NT2/D1 (cell line): ENCODE data around the gene GFOD2.
"Not testable (repeated sequence)": the region's sequence is repeated elsewhere in the genome, so short reads cannot be mapped to it uniquely, and the experiment has no call there.

Source experiments
- DNase-seq: peaks from one replicate; pipeline ENCODE4 v3.0.0-alpha.2; 2011; ENCODE audit warnings: low read depth, low spot score
- H3K27me3 ChIP-seq: 2 replicates; pipeline ENCODE4 v1.6.0; 2011; ENCODE audit warnings: mild to moderate bottlenecking; ENCODE audit not compliant: insufficient read length, insufficient read depth
- H3K36me3 ChIP-seq: 2 replicates; pipeline ENCODE4 v1.6.1; 2011; ENCODE audit warnings: mild to moderate bottlenecking, low read length, mixed read lengths; ENCODE audit not compliant: insufficient read depth, insufficient read length
- H3K4me1 ChIP-seq: 2 replicates; pipeline ENCODE4 v1.5.1; 2011; ENCODE audit not compliant: insufficient read depth, insufficient read length
- H3K4me3 ChIP-seq: 2 replicates; pipeline ENCODE4 v1.5.1; 2011; ENCODE audit warnings: low read depth; ENCODE audit not compliant: insufficient read length
- H3K9ac ChIP-seq: 2 replicates; pipeline ENCODE4 v1.6.0; 2011; ENCODE audit warnings: low read depth; ENCODE audit not compliant: insufficient read length
- H3K9me3 ChIP-seq: 2 replicates; pipeline ENCODE4 v1.5.1; 2011; ENCODE audit warnings: mild to moderate bottlenecking, low read length; ENCODE audit not compliant: insufficient read depth
- SUZ12 ChIP-seq: IDR thresholded peaks from 2 replicates; pipeline ENCODE4 v1.6.1; 2011; ENCODE audit not compliant: insufficient read length, insufficient read depth; ENCODE audit errors: extremely low read depth
- YY1 ChIP-seq: IDR thresholded peaks from 2 replicates; pipeline ENCODE4 v1.6.1; 2011; ENCODE audit not compliant: insufficient read length, insufficient read depth
- ZNF274 ChIP-seq: IDR thresholded peaks from 2 replicates; pipeline ENCODE4 v1.6.1; 2011; ENCODE audit warnings: mild to moderate bottlenecking, low read depth, low read length

Gene GFOD2

DNA sequence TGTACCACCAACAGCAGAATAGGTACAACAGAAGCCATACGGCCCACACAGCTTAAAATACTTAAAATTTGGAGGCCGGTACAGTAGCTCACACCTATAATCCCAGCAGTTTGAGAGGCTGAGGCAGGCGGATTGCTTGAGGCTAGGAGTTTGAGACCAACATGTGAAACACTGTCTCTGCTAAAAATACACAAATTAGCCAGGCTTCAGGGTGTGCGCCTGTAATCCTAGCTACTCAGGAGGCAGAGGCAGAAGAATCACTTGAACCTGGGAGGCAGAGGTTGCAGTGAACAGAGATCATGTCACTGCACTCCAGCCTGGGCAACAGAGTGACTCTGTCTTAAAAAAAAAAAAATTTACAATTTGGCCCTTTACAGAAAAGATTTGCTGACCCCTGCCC lies 17.0 kb downstream of the GFOD2 start:
- DNase-seq: no peak
- H3K4me3 ChIP-seq: no peak overlapping the region
- no peaks in the 10 kb centered on the region for H3K27me3 ChIP-seq
- no peak overlapping the region for H3K9ac ChIP-seq
- peaks cover 17% of the 10 kb centered on the region for H3K36me3 ChIP-seq
- no peak for TF ChIP-seq YY1
- TF ChIP-seq ZNF274: no peak
- no peak for TF ChIP-seq SUZ12
- H3K4me1 ChIP-seq: no peaks in the 10 kb centered on the region
- H3K9me3 ChIP-seq: peaks cover 13% of the 10 kb centered on the region; the same call in 1 of the 2 replicates

DNA sequence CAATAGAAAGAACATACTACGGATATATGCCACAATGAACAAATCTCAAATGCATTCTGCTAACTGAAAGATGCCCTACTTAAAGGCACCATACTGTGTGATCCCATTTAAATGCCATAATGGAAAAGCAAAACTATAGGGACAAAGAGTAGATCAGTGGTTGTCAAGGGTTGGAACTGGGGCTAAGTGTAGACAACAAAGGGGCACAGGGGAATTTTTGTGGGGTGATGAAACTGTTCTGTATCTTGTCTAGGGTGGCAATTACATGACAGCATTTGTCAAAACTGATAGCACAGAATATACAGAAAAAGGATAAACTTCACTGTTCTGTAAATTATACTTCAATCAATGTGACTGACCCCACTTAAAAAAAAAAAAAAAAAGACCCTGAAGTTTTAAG lies 17.7 kb downstream of the GFOD2 start:
- no peak overlapping the region for H3K9ac ChIP-seq
- H3K4me1 ChIP-seq: no peaks in the 10 kb centered on the region
- H3K4me3 ChIP-seq: no peak overlapping the region
- no peaks in the 10 kb centered on the region for H3K27me3 ChIP-seq
- no peak for TF ChIP-seq SUZ12
- no peak for TF ChIP-seq YY1
- no peak for TF ChIP-seq ZNF274
- no peak for DNase-seq
- peaks cover 17% of the 10 kb centered on the region for H3K36me3 ChIP-seq
- H3K9me3 ChIP-seq: peaks cover 13% of the 10 kb centered on the region; the same call in 1 of the 2 replicates

DNA sequence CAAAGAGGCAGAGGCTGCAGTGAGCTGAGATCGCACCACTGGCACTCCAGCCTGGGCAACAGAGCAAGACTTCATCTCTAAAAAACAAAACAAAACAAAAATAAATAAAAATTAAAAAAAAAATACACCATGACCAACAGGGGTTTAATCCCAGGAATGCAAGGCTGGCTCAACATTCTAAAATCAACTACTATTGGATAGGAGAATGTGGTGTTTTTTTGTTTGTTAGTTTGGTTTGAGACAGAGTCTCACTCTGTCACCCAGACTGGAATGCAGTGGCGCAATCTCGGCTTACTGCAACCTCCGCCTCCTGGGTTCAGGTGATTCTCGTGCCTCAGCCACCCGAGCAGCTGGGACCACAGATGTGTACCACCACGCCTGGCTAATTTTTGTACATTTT lies 19.9 kb downstream of the GFOD2 start:
- no peak for DNase-seq
- H3K9ac ChIP-seq: no peak overlapping the region
- no peak overlapping the region for H3K4me3 ChIP-seq
- H3K9me3 ChIP-seq: peaks cover 13% of the 10 kb centered on the region; the same call in 1 of the 2 replicates
- no peaks in the 10 kb centered on the region for H3K27me3 ChIP-seq
- TF ChIP-seq YY1: no peak
- no peak for TF ChIP-seq ZNF274
- TF ChIP-seq SUZ12: no peak
- H3K4me1 ChIP-seq: no peaks in the 10 kb centered on the region
- peaks cover 13% of the 10 kb centered on the region for H3K36me3 ChIP-seq

DNA sequence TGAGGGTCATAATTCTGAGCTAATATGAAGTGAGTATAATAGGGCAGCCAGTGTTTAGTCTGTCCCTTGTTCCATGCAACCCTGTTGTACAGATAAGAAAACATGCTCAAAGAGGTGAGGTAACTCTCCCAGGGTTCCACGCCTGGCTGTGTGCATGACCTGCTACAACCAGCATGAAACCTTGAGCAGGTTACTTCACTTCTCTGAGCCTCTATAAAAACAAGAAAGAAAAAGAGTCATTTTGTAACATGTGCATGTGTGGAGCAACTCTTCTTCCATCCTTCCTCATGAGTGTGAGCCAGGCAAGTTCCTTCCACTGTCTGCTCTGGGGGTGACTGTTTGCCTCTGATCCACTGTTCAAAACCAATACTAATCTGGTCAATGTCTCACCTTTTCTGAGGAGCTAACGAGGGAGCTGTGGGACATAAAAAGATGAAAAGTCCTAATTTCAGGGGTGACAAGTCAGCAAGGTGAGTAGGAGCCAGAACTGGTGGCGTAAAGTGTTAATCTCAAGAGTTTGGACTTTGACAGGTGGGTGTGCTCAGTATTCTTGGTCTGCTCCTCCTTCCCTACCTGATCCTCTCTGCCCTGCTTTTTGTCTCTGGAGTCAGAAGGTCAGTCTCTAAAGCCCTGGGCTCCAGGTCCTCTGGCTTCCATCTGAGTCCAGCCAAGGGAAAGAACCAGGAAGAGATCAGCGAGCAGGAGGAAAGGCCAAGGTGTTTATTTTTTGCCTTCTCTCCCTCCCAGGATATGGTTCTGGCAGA lies 21.5 kb downstream of the GFOD2 start:
- Histone ChIP-seq H3K9me3 (peaks cover 13% of the 10 kb centered on the region; the same call in 1 of the 2 replicates), H3K4me1 (no peaks in the 10 kb centered on the region), H3K9ac (no peak overlapping the region), H3K27me3 (no peaks in the 10 kb centered on the region), H3K4me3 (no peak overlapping the region), H3K36me3 (peaks cover 13% of the 10 kb centered on the region)
- no peak for DNase-seq
- TF ChIP-seq YY1 (no peak), SUZ12 (no peak), ZNF274 (no peak)

DNA sequence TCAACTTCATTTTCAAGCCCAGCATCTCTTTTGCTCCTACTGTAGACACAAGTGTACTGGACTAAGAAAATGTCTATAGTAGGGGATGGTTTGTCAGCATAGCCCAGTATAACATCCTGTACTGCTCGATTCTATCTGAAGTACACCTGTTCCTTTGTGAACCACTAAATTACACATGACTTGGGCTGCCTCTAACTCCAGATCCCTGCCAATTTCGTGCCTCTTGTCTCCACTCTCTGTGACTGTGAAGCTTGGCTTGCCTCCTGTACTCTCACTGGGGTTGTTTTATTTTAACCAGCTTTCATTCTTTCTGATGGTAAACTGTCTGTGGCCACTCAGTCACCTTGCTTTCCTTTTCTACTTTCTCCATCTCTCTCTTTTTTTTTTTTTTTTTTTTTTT lies 24.5 kb downstream of the GFOD2 start:
- no peak overlapping the region for H3K9ac ChIP-seq
- no peak for TF ChIP-seq YY1
- TF ChIP-seq ZNF274: no peak
- no peak for TF ChIP-seq SUZ12
- no peaks in the 10 kb centered on the region for H3K4me1 ChIP-seq
- H3K36me3 ChIP-seq: peaks cover 13% of the 10 kb centered on the region
- no peak overlapping the region for H3K4me3 ChIP-seq
- H3K27me3 ChIP-seq: no peaks in the 10 kb centered on the region
- H3K9me3 ChIP-seq: peaks cover 8% of the 10 kb centered on the region; the same call in 1 of the 2 replicates
- DNase-seq: no peak

DNA sequence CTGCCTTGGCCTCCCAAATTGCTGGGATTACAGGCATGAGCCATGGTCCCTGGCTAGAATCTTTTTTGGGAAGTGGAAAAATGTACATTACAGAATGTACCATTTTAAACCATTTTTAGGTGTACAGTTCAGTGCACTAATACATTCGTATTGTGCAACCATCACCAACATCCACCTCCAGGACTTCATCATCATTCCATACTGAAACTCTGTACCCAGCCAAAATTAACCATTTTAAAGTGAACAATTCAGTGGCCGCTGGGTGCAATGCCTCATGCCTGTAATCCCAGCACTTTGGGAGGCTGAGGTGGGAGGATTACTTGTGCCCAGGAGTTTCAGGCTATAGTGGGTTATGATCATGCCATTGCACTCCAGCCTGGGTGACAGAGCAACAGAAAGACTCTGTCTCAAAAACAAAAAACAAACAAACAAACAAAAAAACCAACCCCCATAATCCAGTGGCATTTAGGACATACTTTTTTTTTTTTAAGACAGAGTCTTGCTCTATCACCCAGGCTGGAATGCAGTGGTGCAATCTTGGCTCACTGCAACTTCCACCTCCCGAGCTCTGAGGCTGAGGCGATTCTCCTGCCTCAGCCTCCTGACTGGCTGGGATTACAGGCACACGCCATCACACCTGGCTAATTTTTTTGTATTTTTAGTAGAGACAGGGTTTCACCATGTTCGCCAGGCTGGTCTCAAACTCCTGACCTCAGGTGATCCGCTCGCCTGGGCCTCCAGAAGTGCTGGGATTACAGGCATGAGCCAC lies 25.4 kb downstream of the GFOD2 start:
- H3K27me3 ChIP-seq, H3K4me1 ChIP-seq, DNase-seq: not testable (repeated sequence)

DNA sequence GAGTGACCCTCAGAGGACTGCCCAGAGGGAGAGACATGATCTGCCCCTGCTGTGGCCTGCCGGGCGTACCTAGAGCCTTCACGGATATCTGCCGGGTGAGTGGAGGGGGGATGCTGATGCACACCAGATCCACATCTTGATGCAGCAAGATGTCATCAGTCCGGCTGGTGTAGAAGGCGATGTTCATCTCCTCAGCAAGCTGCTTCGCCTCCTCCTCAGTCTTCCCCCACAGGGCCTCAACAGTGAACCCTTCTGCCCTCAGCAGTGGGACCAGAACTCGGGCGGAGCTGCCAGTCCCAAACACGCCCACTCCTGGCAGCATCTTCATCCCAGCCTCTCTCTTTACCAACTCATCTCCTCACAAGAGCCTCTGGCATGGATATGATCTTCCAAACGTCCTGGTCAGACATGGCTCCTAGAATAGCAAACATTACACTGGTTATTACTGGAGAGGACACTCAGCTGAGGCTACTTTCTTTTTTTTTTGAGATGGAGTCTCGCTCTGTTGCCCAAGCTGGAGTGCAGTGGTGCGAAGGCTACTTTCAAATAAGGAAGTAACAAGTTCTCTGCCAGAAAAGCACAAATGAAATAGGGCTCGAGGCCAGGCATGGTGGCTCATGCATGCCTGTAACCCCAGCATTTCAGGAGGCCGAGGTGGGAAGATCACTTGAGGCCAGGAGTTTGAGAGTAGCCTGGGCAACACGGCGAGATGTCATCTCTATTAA lies 33.6 kb downstream of the GFOD2 start:
- TF ChIP-seq YY1: no peak
- no peak for TF ChIP-seq ZNF274
- TF ChIP-seq SUZ12: no peak
- Histone ChIP-seq H3K4me3 (no peak overlapping the region), H3K36me3 (peaks cover 34% of the 10 kb centered on the region), H3K9ac (no peak overlapping the region), H3K27me3 (no peaks in the 10 kb centered on the region), H3K4me1 (no peaks in the 10 kb centered on the region), H3K9me3 (no peaks in the 10 kb centered on the region)
- no peak for DNase-seq

More for the DNA sequence above, 25.4 kb downstream of the GFOD2 start:
- H3K36me3 ChIP-seq: peaks cover 10% of the 10 kb centered on the region
- not testable (repeated sequence) for H3K9me3 ChIP-seq, H3K4me3 ChIP-seq, H3K9ac ChIP-seq
